ENCODE measurements around the gene USP43. TPM values are rescaled to one million over a fixed set of nuclear protein-coding genes. Genes with fewer than 3 reads are reported as not detected.

The USP43 gene
- total and polyA plus RNA-seq, 10 of the 15 experiments (the other 5 are each of a cell fraction or from before 2014, with no cell fraction given) = 0.94 TPM; not detected in 9

- TF ChIP-seq HSF1 (IDR thresholded peaks at IDR 0.05; ENCODE audit: low read depth, low read length) = no peak
Observed at GRCh38 chr17:9676084-9676483, 30.8 kb downstream of the USP43 start (continued).

GRCh38 chr17:9676820-9677310 is 31.5 kb downstream of the USP43 start:
- under 1% methylated on average over 4 of the region's 4 CpGs for WGBS (ENCODE audit: insufficient coverage, insufficient replicate concordance, low lambda C conversion rate, missing lambda C conversion rate)

More at GRCh38 chr17:9676820-9677310, 31.5 kb downstream of the USP43 start:
- no peak for TF ChIP-seq E2F4 (IDR thresholded peaks at IDR 0.05; ENCODE audit: low read depth, low read length)
- no peak for TF ChIP-seq ZSCAN29 (IDR thresholded peaks at IDR 0.05)
- no peak for TF ChIP-seq TAF1 (IDR thresholded peaks at IDR 0.05; ENCODE audit: borderline replicate concordance, low read depth, low read length)
- no peak for TF ChIP-seq MTA2 (IDR thresholded peaks at IDR 0.05; ENCODE audit: low read depth)
- TF ChIP-seq NKRF (conservative IDR thresholded peaks at IDR 0.05) = no peak
- TF ChIP-seq RUNX3 (IDR thresholded peaks at IDR 0.05; ENCODE audit: low read length) = peak; percentile 62
- TF ChIP-seq ETV6 (conservative IDR thresholded peaks at IDR 0.05 in 1 of 2, IDR thresholded peaks at IDR 0.05 in 1 of 2; ENCODE audit: borderline replicate concordance in 1 of 2, low read depth in 1 of 2) = no peak
- TF ChIP-seq TCF12 (IDR thresholded peaks at IDR 0.05; ENCODE audit: low read depth, low read length) = peak; percentile 43; the same call in 1 of the 2 replicates
- 0 out of 2 replicates have a peak, but pooled peaks have one; percentile 12 for TF ChIP-seq NR2F1 (conservative IDR thresholded peaks at IDR 0.05)
- Histone ChIP-seq H3K79me2 (ENCODE audit: control insufficient read depth, insufficient read depth, low read length) (no peaks in the 10 kb centered on the region), H3K4me2 (ENCODE audit: control insufficient read depth, insufficient read depth) (no peak overlapping the region), H3K4me3 (no peak overlapping the region), H3K27me3 (replicated peaks in 1 of 2; ENCODE audit: control insufficient read depth in 2 of 2, insufficient read depth in 2 of 2, low read length in 1 of 2) (no peaks in the 10 kb centered on the region), H2AFZ (ENCODE audit: control insufficient read depth, low read depth, low read length) (no peak overlapping the region), H3K9ac (ENCODE audit: control insufficient read depth, insufficient read depth, low read length) (no peak overlapping the region), H3K4me1 (ENCODE audit: control insufficient read depth, insufficient read depth, low read length) (no peaks in the 10 kb centered on the region), H3K9me3 (replicated peaks; ENCODE audit: control insufficient read depth, insufficient read depth, low read length) (peaks cover 3% of the 10 kb centered on the region; the same call in 2 of the 3 replicates), H4K20me1 (ENCODE audit: control insufficient read depth, insufficient read depth) (no peaks in the 10 kb centered on the region), H3K36me3 (ENCODE audit: control insufficient read depth in 2 of 2, insufficient read depth in 2 of 2, low read length in 1 of 2) (no peaks in the 10 kb centered on the region), H3K27ac (ENCODE audit: control insufficient read depth, insufficient read depth) (no peak overlapping the region)
- ChIA-PET POLR2A (no interaction called here), RAD21 (ENCODE audit: unreplicated experiment) (no interaction called here), SMC1A (ENCODE audit: uncharacterized antibody, unreplicated experiment) (no interaction called here), CTCF (interaction anchor here (2.2 kb wide), 1 partner anchor 100 kb away, joined by 11 read pairs; the partner anchor contains the start of gene CFAP52)
- intact Hi-C loops (cut with micrococcal nuclease; ENCODE audit: unreplicated experiment) (no loop called here), in situ Hi-C loops (cut with MboI) (no loop called here)
- DNase-seq (ENCODE audit: low read depth, low spot score) (peak; percentile 9), ATAC-seq (peak; percentile 36), FAIRE-seq (no peak)
- no TSS peak for BruUV-seq (replicated peaks)
